ENCODE results near the gene SLC38A11. TPM values are rescaled to one million over a fixed set of nuclear protein-coding genes. Genes with fewer than 3 reads are reported as not detected.

Gene SLC38A11
- total and polyA plus RNA-seq, 7 donors, result 0.46 to 4.3 (median 0.71) TPM; not detected in 1

- H3K4me1 ChIP-seq, result peaks cover 0 to 11% (median 5%) of the 10 kb centered on the region in 4 donors
- intact Hi-C loops (cut with DNase I), result no loop called here
Observed at GRCh38 chr2:164875334-164876205, 79.8 kb downstream of the SLC38A11 start.

GRCh38 chr2:164873210-164873908 is 82.0 kb downstream of the SLC38A11 start:
- Histone ChIP-seq H3K27ac (no peak overlapping the region), H3K9me3 (no peaks in the 10 kb centered on the region), H3K4me1 (no peaks in the 10 kb centered on the region), H3K4me3 (no peak overlapping the region), H3K27me3 (no peaks in the 10 kb centered on the region), H3K36me3 (no peaks in the 10 kb centered on the region)
- no peak for DNase-seq
- WGBS, 2 donors, result 65 to 82% methylated on average over 9 of the region's 9 CpGs
- no peak for TF ChIP-seq EP300 (IDR thresholded peaks at IDR 0.05)
- no peak for TF ChIP-seq POLR2AphosphoS5 (IDR thresholded peaks at IDR 0.05)
- TF ChIP-seq CTCF (IDR thresholded peaks at IDR 0.05), result no peak
- no peak for TF ChIP-seq POLR2A (IDR thresholded peaks at IDR 0.05)
- intact Hi-C loops (cut with DNase I), result no loop called here

More at GRCh38 chr2:164875334-164876205, 79.8 kb downstream of the SLC38A11 start:
- H3K9me3 ChIP-seq, result no peaks in the 10 kb centered on the region
- DNase-seq, result no peak
- no peaks in the 10 kb centered on the region for H3K36me3 ChIP-seq
- H3K27ac ChIP-seq, result no peak overlapping the region
- TF ChIP-seq EP300 (IDR thresholded peaks at IDR 0.05) (no peak), POLR2AphosphoS5 (IDR thresholded peaks at IDR 0.05) (no peak), CTCF (IDR thresholded peaks at IDR 0.05) (no peak), POLR2A (IDR thresholded peaks at IDR 0.05) (no peak)
- WGBS, 2 donors, result 96 to 97% methylated on average over 10 of the region's 10 CpGs
- no peak overlapping the region for H3K4me3 ChIP-seq
- no peaks in the 10 kb centered on the region for H3K27me3 ChIP-seq

GRCh38 chr2:164871404-164871803 is 83.9 kb downstream of the SLC38A11 start:
- Histone ChIP-seq H3K36me3 (no peaks in the 10 kb centered on the region), H3K9me3 (no peaks in the 10 kb centered on the region), H3K4me1 (no peaks in the 10 kb centered on the region), H3K4me3 (no peak overlapping the region), H3K27me3 (no peaks in the 10 kb centered on the region), H3K27ac (no peak overlapping the region)
- intact Hi-C loops (cut with DNase I), result no loop called here
- no peak for DNase-seq
- WGBS, 2 donors, result 91 to 95% methylated on average over 2 of the region's 2 CpGs
- TF ChIP-seq EP300 (IDR thresholded peaks at IDR 0.05), result no peak
- no peak for TF ChIP-seq POLR2A (IDR thresholded peaks at IDR 0.05)
- TF ChIP-seq POLR2AphosphoS5 (IDR thresholded peaks at IDR 0.05), result no peak
- TF ChIP-seq CTCF (IDR thresholded peaks at IDR 0.05), result no peak

- no peaks in the 10 kb centered on the region for H3K27me3 ChIP-seq
- no peaks in the 10 kb centered on the region for H3K4me1 ChIP-seq
- H3K36me3 ChIP-seq, result no peaks in the 10 kb centered on the region
- TF ChIP-seq EP300 (IDR thresholded peaks at IDR 0.05) (no peak), CTCF (IDR thresholded peaks at IDR 0.05) (no peak), POLR2A (IDR thresholded peaks at IDR 0.05) (no peak), POLR2AphosphoS5 (IDR thresholded peaks at IDR 0.05) (no peak)
- intact Hi-C loops (cut with DNase I), result no loop called here
- DNase-seq, result no peak
- H3K4me3 ChIP-seq, result no peak overlapping the region
- H3K9me3 ChIP-seq, result no peaks in the 10 kb centered on the region
- no peak overlapping the region for H3K27ac ChIP-seq
Observed at GRCh38 chr2:164869420-164869772, 85.9 kb downstream of the SLC38A11 start.
